HepG2 (cell line): Measurements from ENCODE around the gene GADD45B. TPM values are rescaled to one million over a fixed set of nuclear protein-coding genes. Genes with fewer than 3 reads are reported as not detected.

ENCODE experiments used
- ARID2 ChIP-seq: sonication (generic); formaldehyde crosslinking; IDR thresholded peaks from 2 replicates; pipeline ENCODE4 v1.8.1; 2022; ENCODE audit warnings: mild to moderate bottlenecking, missing genetic modification reagents, borderline replicate concordance
- CEBPB ChIP-seq: IDR thresholded peaks from 2 replicates; pipeline ENCODE4 v1.6.1; 2011; ENCODE audit warnings: low read depth, low read length, improper control_type of control experiment, borderline replicate concordance
- CENPX ChIP-seq: sonication (generic); formaldehyde crosslinking; IDR thresholded peaks from 2 replicates; pipeline ENCODE4 v1.9.0; 2021; ENCODE audit warnings: mild to moderate bottlenecking, missing genetic modification reagents, moderate library complexity
- HBP1 ChIP-seq: IDR thresholded peaks from 2 replicates; pipeline ENCODE4 v1.6.1; 2016; ENCODE audit warnings: low read depth, control low read depth
- KAT7 ChIP-seq: IDR thresholded peaks from 2 replicates; pipeline ENCODE4 v1.6.1; 2018; ENCODE audit warnings: borderline replicate concordance, missing compliant biosample characterization
- KAT8 ChIP-seq: IDR thresholded peaks from 2 replicates; pipeline ENCODE4 v1.6.1; 2016; ENCODE audit warnings: missing genetic modification reagents, missing compliant biosample characterization
- NFE2L1 ChIP-seq: sonication (generic); formaldehyde crosslinking; IDR thresholded peaks from 2 replicates; pipeline ENCODE4 v1.4.0; 2020; ENCODE audit warnings: missing genetic modification reagents, mild to moderate bottlenecking, borderline replicate concordance
- NKX3-1 ChIP-seq: sonication (generic); formaldehyde crosslinking; IDR thresholded peaks from 2 replicates; pipeline ENCODE4 v1.5.0; 2020; ENCODE audit warnings: missing genetic modification reagents
- TOPORS ChIP-seq: sonication (generic); formaldehyde crosslinking; IDR thresholded peaks from 2 replicates; pipeline ENCODE4 v1.8.0; 2023; ENCODE audit warnings: mild to moderate bottlenecking, missing genetic modification reagents
- ZNF367 ChIP-seq: sonication (generic); formaldehyde crosslinking; IDR thresholded peaks from 2 replicates; pipeline ENCODE4 v1.4.0; 2020; ENCODE audit warnings: missing genetic modification reagents, borderline replicate concordance
- ZNF441 ChIP-seq: sonication (generic); formaldehyde crosslinking; IDR thresholded peaks from 2 replicates; pipeline ENCODE4 v1.7.0; 2021; ENCODE audit warnings: missing genetic modification reagents, borderline replicate concordance
- ZNF580 ChIP-seq: IDR thresholded peaks from 2 replicates; pipeline ENCODE4 v1.6.1; 2016; ENCODE audit warnings: low read depth, borderline replicate concordance
- ZNF777 ChIP-seq: sonication (generic); formaldehyde crosslinking; IDR thresholded peaks from 2 replicates; pipeline ENCODE4 v1.4.0; 2020; ENCODE audit warnings: missing genetic modification reagents
- polyA plus RNA-seq, 8 experiments: library from polyadenylated mRNA; depleted of rRNA in 3 of 8; stranded (reverse) in 7 of 8; unstranded in 1 of 8; fragments of >200 nt; fragmentation: Illumina TruSeq in 4 of 8; extraction: Trizol in 4 of 8; gene quantifications; 2 replicates each; pipeline versions ENCODE4 v1.2.1 to v1.2.3, GENCODE V29; 2011 to 2016; ENCODE audit warnings: low read depth in 4 of 8, missing spikeins in 1 of 8, mixed read lengths in 1 of 8; ENCODE audit not compliant: insufficient read depth in 1 of 8
- total RNA-seq, 5 experiments: library from RNA; depleted of rRNA; stranded (reverse); fragments of >200 nt; fragmentation: Illumina TruSeq; extraction: Trizol; gene quantifications; 2 replicates each; pipeline ENCODE4 v1.2.3, GENCODE V29; 2016; ENCODE audit warnings: low read depth in 1 of 5
- TF ChIP-seq, protein P1 (sequence below): sonication (generic); formaldehyde crosslinking; IDR thresholded peaks from 2 replicates; pipeline ENCODE4 v1.4.0; 2020; ENCODE audit warnings: mild to moderate bottlenecking, missing genetic modification reagents, borderline replicate concordance
- TF ChIP-seq, protein P2 (sequence below): sonication (generic); formaldehyde crosslinking; IDR thresholded peaks from 2 replicates; pipeline ENCODE4; 2020; ENCODE audit warnings: missing genetic modification reagents, mild to moderate bottlenecking, borderline replicate concordance
- TF ChIP-seq, protein P3 (sequence below): sonication (generic); formaldehyde crosslinking; IDR thresholded peaks from 2 replicates; pipeline ENCODE4 v1.5.1; 2020; ENCODE audit warnings: missing genetic modification reagents, mild to moderate bottlenecking, borderline replicate concordance

GADD45B gene
- total and polyA plus RNA-seq, 2 of the 13 experiments (the other 11 are each of a cell fraction or from before 2014, with no cell fraction given), result 4.6 to 34.1 TPM

DNA sequence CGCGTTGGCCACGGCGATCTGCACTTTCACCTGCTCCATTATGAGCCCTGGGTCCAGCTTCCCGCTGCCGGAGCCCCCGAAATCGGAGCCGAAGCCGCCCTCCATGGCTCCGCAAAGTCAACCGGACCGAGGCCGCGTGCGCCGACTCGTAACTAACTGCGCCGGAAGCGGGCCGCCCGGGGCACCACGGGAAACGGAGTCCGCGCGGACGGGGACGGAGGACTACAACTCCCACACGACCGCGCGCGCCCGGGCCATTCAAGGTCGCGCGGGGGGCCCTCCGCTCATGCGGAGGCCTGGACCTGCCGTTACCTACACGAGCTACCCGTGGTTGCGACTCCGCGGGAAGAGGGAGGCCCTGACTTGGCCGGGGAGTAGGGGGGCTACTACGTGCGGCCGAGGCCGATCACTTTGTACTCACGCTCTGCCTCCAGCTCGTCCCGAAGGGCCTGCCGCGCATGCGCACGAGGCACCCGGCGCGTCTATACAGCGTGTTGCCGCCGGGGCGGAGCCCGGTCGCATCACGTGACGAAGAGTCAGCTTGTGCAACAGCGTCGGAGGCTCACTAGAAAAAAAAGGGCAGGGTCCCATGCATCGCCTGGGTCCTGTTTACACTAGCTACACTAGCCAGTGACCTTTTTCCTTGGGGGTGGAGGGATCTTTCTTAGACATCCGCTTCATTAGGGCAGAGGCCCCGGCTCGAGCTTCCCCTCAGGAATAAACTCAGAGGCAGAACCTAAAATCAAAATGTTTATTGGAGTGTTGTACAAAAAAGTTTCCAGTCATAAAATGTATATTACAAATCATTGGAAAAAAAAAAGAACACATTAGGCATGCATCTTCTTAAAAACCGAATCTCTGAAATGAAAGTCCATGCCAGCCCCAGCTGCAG, 48.3 kb upstream of the GADD45B start, which contains the start of gene TIMM13 (continued):
- TF ChIP-seq, protein P1, sequence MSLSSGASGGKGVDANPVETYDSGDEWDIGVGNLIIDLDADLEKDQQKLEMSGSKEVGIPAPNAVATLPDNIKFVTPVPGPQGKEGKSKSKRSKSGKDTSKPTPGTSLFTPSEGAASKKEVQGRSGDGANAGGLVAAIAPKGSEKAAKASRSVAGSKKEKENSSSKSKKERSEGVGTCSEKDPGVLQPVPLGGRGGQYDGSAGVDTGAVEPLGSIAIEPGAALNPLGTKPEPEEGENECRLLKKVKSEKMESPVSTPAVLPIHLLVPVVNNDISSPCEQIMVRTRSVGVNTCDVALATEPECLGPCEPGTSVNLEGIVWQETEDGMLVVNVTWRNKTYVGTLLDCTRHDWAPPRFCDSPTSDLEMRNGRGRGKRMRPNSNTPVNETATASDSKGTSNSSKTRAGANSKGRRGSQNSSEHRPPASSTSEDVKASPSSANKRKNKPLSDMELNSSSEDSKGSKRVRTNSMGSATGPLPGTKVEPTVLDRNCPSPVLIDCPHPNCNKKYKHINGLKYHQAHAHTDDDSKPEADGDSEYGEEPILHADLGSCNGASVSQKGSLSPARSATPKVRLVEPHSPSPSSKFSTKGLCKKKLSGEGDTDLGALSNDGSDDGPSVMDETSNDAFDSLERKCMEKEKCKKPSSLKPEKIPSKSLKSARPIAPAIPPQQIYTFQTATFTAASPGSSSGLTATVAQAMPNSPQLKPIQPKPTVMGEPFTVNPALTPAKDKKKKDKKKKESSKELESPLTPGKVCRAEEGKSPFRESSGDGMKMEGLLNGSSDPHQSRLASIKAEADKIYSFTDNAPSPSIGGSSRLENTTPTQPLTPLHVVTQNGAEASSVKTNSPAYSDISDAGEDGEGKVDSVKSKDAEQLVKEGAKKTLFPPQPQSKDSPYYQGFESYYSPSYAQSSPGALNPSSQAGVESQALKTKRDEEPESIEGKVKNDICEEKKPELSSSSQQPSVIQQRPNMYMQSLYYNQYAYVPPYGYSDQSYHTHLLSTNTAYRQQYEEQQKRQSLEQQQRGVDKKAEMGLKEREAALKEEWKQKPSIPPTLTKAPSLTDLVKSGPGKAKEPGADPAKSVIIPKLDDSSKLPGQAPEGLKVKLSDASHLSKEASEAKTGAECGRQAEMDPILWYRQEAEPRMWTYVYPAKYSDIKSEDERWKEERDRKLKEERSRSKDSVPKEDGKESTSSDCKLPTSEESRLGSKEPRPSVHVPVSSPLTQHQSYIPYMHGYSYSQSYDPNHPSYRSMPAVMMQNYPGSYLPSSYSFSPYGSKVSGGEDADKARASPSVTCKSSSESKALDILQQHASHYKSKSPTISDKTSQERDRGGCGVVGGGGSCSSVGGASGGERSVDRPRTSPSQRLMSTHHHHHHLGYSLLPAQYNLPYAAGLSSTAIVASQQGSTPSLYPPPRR (CRISPR knock-in tag), result peak; percentile 37; the same call in 1 of the 2 replicates
- TF ChIP-seq CEBPB (peak; percentile 99), NFE2L1 (no peak), ZNF580 (CRISPR knock-in tag) (peak; percentile 46; the same call in 1 of the 2 replicates), HBP1 (CRISPR knock-in tag) (no peak), ZNF367 (CRISPR knock-in tag) (no peak), CENPX (CRISPR knock-in tag) (no peak), TOPORS (CRISPR knock-in tag) (peak; percentile 74; the same call in 1 of the 2 replicates), NKX3-1 (CRISPR knock-in tag) (no peak), ZNF441 (0 out of 2 replicates have a peak, but pooled peaks have one; percentile 40), ZNF777 (CRISPR knock-in tag) (no peak; the same call in none of the 2 replicates), ARID2 (peak; percentile 64; the same call in 1 of the 2 replicates), KAT8 (CRISPR knock-in tag) (peak; percentile 95), KAT7 (CRISPR knock-in tag) (no peak)
- TF ChIP-seq, protein P2, sequence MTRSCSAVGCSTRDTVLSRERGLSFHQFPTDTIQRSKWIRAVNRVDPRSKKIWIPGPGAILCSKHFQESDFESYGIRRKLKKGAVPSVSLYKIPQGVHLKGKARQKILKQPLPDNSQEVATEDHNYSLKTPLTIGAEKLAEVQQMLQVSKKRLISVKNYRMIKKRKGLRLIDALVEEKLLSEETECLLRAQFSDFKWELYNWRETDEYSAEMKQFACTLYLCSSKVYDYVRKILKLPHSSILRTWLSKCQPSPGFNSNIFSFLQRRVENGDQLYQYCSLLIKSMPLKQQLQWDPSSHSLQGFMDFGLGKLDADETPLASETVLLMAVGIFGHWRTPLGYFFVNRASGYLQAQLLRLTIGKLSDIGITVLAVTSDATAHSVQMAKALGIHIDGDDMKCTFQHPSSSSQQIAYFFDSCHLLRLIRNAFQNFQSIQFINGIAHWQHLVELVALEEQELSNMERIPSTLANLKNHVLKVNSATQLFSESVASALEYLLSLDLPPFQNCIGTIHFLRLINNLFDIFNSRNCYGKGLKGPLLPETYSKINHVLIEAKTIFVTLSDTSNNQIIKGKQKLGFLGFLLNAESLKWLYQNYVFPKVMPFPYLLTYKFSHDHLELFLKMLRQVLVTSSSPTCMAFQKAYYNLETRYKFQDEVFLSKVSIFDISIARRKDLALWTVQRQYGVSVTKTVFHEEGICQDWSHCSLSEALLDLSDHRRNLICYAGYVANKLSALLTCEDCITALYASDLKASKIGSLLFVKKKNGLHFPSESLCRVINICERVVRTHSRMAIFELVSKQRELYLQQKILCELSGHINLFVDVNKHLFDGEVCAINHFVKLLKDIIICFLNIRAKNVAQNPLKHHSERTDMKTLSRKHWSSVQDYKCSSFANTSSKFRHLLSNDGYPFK, result peak; percentile 93
- TF ChIP-seq, protein P3, sequence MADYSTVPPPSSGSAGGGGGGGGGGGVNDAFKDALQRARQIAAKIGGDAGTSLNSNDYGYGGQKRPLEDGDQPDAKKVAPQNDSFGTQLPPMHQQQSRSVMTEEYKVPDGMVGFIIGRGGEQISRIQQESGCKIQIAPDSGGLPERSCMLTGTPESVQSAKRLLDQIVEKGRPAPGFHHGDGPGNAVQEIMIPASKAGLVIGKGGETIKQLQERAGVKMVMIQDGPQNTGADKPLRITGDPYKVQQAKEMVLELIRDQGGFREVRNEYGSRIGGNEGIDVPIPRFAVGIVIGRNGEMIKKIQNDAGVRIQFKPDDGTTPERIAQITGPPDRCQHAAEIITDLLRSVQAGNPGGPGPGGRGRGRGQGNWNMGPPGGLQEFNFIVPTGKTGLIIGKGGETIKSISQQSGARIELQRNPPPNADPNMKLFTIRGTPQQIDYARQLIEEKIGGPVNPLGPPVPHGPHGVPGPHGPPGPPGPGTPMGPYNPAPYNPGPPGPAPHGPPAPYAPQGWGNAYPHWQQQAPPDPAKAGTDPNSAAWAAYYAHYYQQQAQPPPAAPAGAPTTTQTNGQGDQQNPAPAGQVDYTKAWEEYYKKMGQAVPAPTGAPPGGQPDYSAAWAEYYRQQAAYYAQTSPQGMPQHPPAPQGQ (CRISPR knock-in tag), result no peak
